ENCODE data around the gene IFT25.

DNA sequence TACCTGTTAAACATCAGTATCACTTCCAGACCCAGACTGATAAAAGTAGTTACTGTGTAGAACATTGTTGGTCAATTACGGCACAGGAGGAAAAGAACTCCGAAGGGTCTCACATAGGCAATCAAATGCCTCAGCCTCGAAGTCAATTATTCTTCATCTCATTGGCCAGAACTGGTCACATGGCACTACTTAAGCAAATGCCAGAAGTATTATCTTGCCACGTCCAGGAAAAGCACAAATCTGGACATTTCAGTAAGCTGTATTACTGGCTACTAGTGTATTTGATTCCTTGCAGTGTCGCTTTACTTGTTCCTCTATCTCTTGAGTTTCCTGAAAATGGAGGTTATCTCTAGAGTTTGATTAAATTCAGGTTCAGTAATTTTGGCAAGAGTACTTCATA, 27.2 kb downstream of the IFT25 start:
- TF ChIP-seq EZH2 (IDR thresholded peaks at IDR 0.05; ENCODE audit: borderline replicate concordance, insufficient read depth, low read depth, low read length, poor library complexity, severe bottlenecking) = no peak
- TF ChIP-seq, protein P1, sequence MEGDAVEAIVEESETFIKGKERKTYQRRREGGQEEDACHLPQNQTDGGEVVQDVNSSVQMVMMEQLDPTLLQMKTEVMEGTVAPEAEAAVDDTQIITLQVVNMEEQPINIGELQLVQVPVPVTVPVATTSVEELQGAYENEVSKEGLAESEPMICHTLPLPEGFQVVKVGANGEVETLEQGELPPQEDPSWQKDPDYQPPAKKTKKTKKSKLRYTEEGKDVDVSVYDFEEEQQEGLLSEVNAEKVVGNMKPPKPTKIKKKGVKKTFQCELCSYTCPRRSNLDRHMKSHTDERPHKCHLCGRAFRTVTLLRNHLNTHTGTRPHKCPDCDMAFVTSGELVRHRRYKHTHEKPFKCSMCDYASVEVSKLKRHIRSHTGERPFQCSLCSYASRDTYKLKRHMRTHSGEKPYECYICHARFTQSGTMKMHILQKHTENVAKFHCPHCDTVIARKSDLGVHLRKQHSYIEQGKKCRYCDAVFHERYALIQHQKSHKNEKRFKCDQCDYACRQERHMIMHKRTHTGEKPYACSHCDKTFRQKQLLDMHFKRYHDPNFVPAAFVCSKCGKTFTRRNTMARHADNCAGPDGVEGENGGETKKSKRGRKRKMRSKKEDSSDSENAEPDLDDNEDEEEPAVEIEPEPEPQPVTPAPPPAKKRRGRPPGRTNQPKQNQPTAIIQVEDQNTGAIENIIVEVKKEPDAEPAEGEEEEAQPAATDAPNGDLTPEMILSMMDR (IDR thresholded peaks at IDR 0.05) = no peak
